H9 (cell line): ENCODE measurements around the gene PTGS1. TPM values are rescaled to one million over a fixed set of nuclear protein-coding genes. Genes with fewer than 3 reads are reported as not detected.

Experiments used
- DNase-seq: peaks from one replicate; pipeline ENCODE4 v3.0.0-alpha.2; 2017
- H2AFZ ChIP-seq: one replicate; pipeline ENCODE4 v1.6.1; 2013; ENCODE audit warnings: mild to moderate bottlenecking, low read length, control low read depth, moderate library complexity
- H2AK5ac ChIP-seq: 2 replicates; pipeline ENCODE4 v1.6.1; 2013; ENCODE audit warnings: low read length, control low read depth, mixed read lengths; ENCODE audit not compliant: insufficient read length
- H2BK120ac ChIP-seq: one replicate; pipeline ENCODE4 v1.6.1; 2013; ENCODE audit warnings: low read depth, mild to moderate bottlenecking, low read length, control low read depth, inconsistent platforms; ENCODE audit not compliant: poor library complexity, severe bottlenecking
- H2BK12ac ChIP-seq: 2 replicates; pipeline ENCODE4 v1.6.1; 2013; ENCODE audit warnings: low read length, control low read depth, mixed read lengths, low read depth; ENCODE audit not compliant: insufficient read length
- H2BK15ac ChIP-seq: 2 replicates; pipeline ENCODE4 v1.6.1; 2013; ENCODE audit warnings: low read depth, low read length, control low read depth
- H2BK20ac ChIP-seq: one replicate; pipeline ENCODE4 v1.6.1; 2013; ENCODE audit warnings: low read depth, mild to moderate bottlenecking, low read length, control low read depth, inconsistent platforms; ENCODE audit not compliant: poor library complexity, severe bottlenecking
- H2BK5ac ChIP-seq: 2 replicates; pipeline ENCODE4 v1.6.1; 2013; ENCODE audit warnings: low read length, control low read depth, mixed read lengths; ENCODE audit not compliant: insufficient read length
- H3K14ac ChIP-seq: 2 replicates; pipeline ENCODE4 v1.6.1; 2013; ENCODE audit warnings: low read length, control low read depth; ENCODE audit not compliant: insufficient read depth
- H3K18ac ChIP-seq: 2 replicates; pipeline ENCODE4 v1.6.1; 2013; ENCODE audit warnings: low read depth, mild to moderate bottlenecking, mixed read lengths, low read length, control low read depth; ENCODE audit not compliant: insufficient read length
- H3K23ac ChIP-seq: 2 replicates; pipeline ENCODE4 v1.6.1; 2013; ENCODE audit warnings: low read length, control low read depth, mixed read lengths, low read depth; ENCODE audit not compliant: insufficient read length
- H3K23me2 ChIP-seq: 2 replicates; pipeline ENCODE4 v1.6.1; 2013; ENCODE audit warnings: low read depth, mild to moderate bottlenecking, mixed read lengths, low read length, control low read depth; ENCODE audit not compliant: insufficient read length, poor library complexity, severe bottlenecking
- H3K27ac ChIP-seq: 2 replicates; pipeline ENCODE4 v1.5.1; 2013; ENCODE audit warnings: low read length, control low read depth, mixed read lengths, low read depth; ENCODE audit not compliant: insufficient read length
- H3K27me3 ChIP-seq: 2 replicates; pipeline ENCODE4 v1.6.1; 2013; ENCODE audit warnings: low read length, control low read depth, inconsistent platforms; ENCODE audit not compliant: insufficient read depth
- H3K4ac ChIP-seq: 2 replicates; pipeline ENCODE4 v1.6.1; 2013; ENCODE audit warnings: low read depth, mild to moderate bottlenecking, control low read depth, inconsistent platforms, low read length, moderate library complexity
- H3K4me1 ChIP-seq: 2 replicates; pipeline ENCODE4 v1.6.1; 2013; ENCODE audit warnings: low read length, control low read depth, inconsistent platforms; ENCODE audit not compliant: insufficient read depth
- H3K4me2 ChIP-seq: 2 replicates; pipeline ENCODE4 v1.6.1; 2013; ENCODE audit warnings: low read length, control low read depth, mixed read lengths; ENCODE audit not compliant: insufficient read length, insufficient read depth
- H3K56ac ChIP-seq: 2 replicates; pipeline ENCODE4 v1.6.1; 2013; ENCODE audit warnings: low read depth, mild to moderate bottlenecking, mixed read lengths, low read length, control low read depth; ENCODE audit not compliant: insufficient read length
- H3K79me1 ChIP-seq: 2 replicates; pipeline ENCODE4 v1.6.1; 2013; ENCODE audit warnings: low read depth, mild to moderate bottlenecking, moderate library complexity, low read length, control low read depth, inconsistent platforms; ENCODE audit not compliant: insufficient read depth, poor library complexity, severe bottlenecking
- H3K79me2 ChIP-seq: 2 replicates; pipeline ENCODE4 v1.6.1; 2013; ENCODE audit warnings: low read length, control low read depth, inconsistent platforms; ENCODE audit not compliant: insufficient read depth
- H3K9ac ChIP-seq: 2 replicates; pipeline ENCODE4 v1.6.1; 2013; ENCODE audit warnings: low read length, control low read depth, mixed read lengths; ENCODE audit not compliant: insufficient read length; ENCODE audit errors: extremely low read depth
- H3K9me3 ChIP-seq: one replicate; pipeline ENCODE4 v1.6.1; 2013; ENCODE audit warnings: low read depth, low read length, inconsistent platforms; ENCODE audit not compliant: control insufficient read depth
- H3T11ph ChIP-seq: one replicate; pipeline ENCODE4 v1.6.1; 2013; ENCODE audit warnings: mild to moderate bottlenecking, low read length, control low read depth, inconsistent platforms
- H4K20me1 ChIP-seq: one replicate; pipeline ENCODE4 v1.6.1; 2013; ENCODE audit not compliant: control insufficient read depth, insufficient read length, insufficient read depth
- H4K5ac ChIP-seq: 2 replicates; pipeline ENCODE4 v1.6.1; 2013; ENCODE audit warnings: low read depth, mild to moderate bottlenecking, mixed read lengths, low read length, control low read depth; ENCODE audit not compliant: insufficient read length
- H4K8ac ChIP-seq: replicated peaks from 2 replicates; pipeline ENCODE4 v1.6.1; 2013; ENCODE audit warnings: low read length, control low read depth, mixed read lengths, low read depth; ENCODE audit not compliant: insufficient read length
- H4K91ac ChIP-seq: 2 replicates; pipeline ENCODE4 v1.6.1; 2013; ENCODE audit warnings: low read depth, mild to moderate bottlenecking, moderate library complexity, mixed read lengths, low read length, control low read depth; ENCODE audit not compliant: insufficient read length
- H3K27ac Mint-ChIP-seq, 3 experiments: 2 replicates in 2 of 3; 3 replicates in 1 of 3; pipeline ENCODE4 v1.8.0; 2020 to 2021; ENCODE audit warnings: mixed read lengths in 3 of 3, mild to moderate bottlenecking in 1 of 3, moderate library complexity in 1 of 3
- H3K27me3 Mint-ChIP-seq: 2 replicates; pipeline ENCODE4 v1.8.0; 2021; ENCODE audit warnings: low read depth, mild to moderate bottlenecking, moderate library complexity, mixed read lengths
- H3K36me3 Mint-ChIP-seq, 3 experiments: 2 replicates in 2 of 3; 3 replicates in 1 of 3; pipeline ENCODE4 v1.8.0; 2020 to 2021; ENCODE audit warnings: low read depth in 3 of 3, mixed read lengths in 3 of 3; ENCODE audit not compliant: insufficient read depth in 1 of 3
- H3K4me1 Mint-ChIP-seq, 2 experiments: 2 replicates each; pipeline ENCODE4 v1.8.0; 2020; ENCODE audit warnings: mixed read lengths in 2 of 2
- H3K4me3 Mint-ChIP-seq, 2 experiments: 2 replicates in 1 of 2; 3 replicates in 1 of 2; pipeline ENCODE4 v1.8.0; 2020 to 2021; ENCODE audit warnings: mild to moderate bottlenecking in 2 of 2, mixed read lengths in 2 of 2, moderate library complexity in 1 of 2
- H3K9me3 Mint-ChIP-seq, 2 experiments: 2 replicates in 1 of 2; 3 replicates in 1 of 2; pipeline ENCODE4 v1.8.0; 2020; ENCODE audit warnings: mild to moderate bottlenecking in 2 of 2, mixed read lengths in 2 of 2, moderate library complexity in 1 of 2
- WGBS: extraction: QIAGEN DNeasy Blood & Tissue Kit; methylation state at CpG from one replicate; pipeline ENCODE4 v1.1.7; 2013; ENCODE audit warnings: missing lambda C conversion rate, low lambda C conversion rate, mixed read lengths; ENCODE audit not compliant: insufficient read length; ENCODE audit errors: extremely low coverage; 5-methylcytosine and 5-hydroxymethylcytosine counted together
- total RNA-seq: library from RNA; stranded (reverse); gene quantifications from 2 replicates; pipeline ENCODE4 v1.2.1, GENCODE V29; 2021
- TF ChIP-seq, protein P1 (sequence below): fragments of 200-600 bp; sonication (generic); conservative IDR thresholded peaks from 3 replicates; pipeline ENCODE4 v1.8.0; 2021; ENCODE audit warnings: antibody characterized with exemption, mild to moderate bottlenecking

PTGS1 gene
- total RNA-seq, 1 experiment from 2014 or later = 1.3 TPM

DNA sequence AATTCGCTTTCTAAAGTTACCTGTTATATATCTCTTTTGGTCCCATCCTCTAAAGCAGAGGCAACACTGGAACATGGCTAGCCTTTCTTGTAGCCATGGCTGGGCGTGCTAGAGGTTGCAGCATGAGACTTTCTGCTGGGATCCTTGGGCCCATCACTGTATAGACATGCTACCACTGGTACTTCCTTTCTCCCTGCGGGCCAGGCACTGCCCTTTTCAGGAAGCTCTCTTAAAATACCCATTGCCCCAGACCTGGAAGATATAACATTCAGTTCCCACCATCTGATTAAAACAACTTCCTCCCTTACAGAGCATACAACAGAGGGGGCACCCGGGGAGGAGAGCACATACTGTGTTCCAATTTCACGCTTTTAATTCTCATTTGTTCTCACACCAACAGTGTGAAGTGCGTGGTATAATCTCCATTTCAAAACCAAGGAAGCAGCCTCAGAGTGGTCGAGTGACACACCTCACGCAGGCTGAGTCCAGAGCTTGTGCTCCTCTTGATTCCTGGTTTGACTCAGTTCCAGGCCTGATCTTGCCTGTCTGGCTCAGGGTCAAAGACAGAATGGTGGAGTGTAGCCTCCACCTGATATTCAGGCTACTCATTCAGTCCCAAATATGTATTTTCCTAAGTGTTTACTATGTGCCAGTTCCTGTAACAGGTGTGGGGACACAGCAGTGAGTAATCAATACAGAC, 22.6 kb downstream of the PTGS1 start:
- no peaks in the 10 kb centered on the region for H3K27me3 ChIP-seq
- H2BK15ac ChIP-seq = no peak overlapping the region
- H3K14ac ChIP-seq = 0 out of 2 replicates have a peak overlapping the region, but pooled peaks have one; percentile 6
- no peak overlapping the region for H4K8ac ChIP-seq
- no peak overlapping the region for H4K91ac ChIP-seq
- no peaks in the 10 kb centered on the region for H3K9me3 ChIP-seq
- no peaks in the 10 kb centered on the region for H3K79me2 ChIP-seq
- no peaks in the 10 kb centered on the region for H3K23me2 ChIP-seq
- TF ChIP-seq, protein P1, sequence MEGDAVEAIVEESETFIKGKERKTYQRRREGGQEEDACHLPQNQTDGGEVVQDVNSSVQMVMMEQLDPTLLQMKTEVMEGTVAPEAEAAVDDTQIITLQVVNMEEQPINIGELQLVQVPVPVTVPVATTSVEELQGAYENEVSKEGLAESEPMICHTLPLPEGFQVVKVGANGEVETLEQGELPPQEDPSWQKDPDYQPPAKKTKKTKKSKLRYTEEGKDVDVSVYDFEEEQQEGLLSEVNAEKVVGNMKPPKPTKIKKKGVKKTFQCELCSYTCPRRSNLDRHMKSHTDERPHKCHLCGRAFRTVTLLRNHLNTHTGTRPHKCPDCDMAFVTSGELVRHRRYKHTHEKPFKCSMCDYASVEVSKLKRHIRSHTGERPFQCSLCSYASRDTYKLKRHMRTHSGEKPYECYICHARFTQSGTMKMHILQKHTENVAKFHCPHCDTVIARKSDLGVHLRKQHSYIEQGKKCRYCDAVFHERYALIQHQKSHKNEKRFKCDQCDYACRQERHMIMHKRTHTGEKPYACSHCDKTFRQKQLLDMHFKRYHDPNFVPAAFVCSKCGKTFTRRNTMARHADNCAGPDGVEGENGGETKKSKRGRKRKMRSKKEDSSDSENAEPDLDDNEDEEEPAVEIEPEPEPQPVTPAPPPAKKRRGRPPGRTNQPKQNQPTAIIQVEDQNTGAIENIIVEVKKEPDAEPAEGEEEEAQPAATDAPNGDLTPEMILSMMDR = no peak
- H3K9me3 Mint-ChIP-seq = peaks cover 0 to 3% of the 10 kb centered on the region in 2 experiments; a peak in 2 of 5 replicates
- no CpG with 5 or more reads among the region's 8 CpGs for WGBS
- no peak overlapping the region for H2AFZ ChIP-seq
- H3K36me3 Mint-ChIP-seq = no peaks in the 10 kb centered on the region
- H3K27me3 Mint-ChIP-seq = no peaks in the 10 kb centered on the region; the same call in none of the 2 replicates
- H3K4me1 ChIP-seq = peaks cover 1% of the 10 kb centered on the region; the same call in 1 of the 2 replicates
- no peak overlapping the region for H2BK120ac ChIP-seq
- no peak overlapping the region for H3K9ac ChIP-seq
- H4K5ac ChIP-seq = no peak overlapping the region
- no peak overlapping the region for H2BK5ac ChIP-seq
- H3K4me3 Mint-ChIP-seq = no peak overlapping the region
- H3K18ac ChIP-seq = no peak overlapping the region
- H3K23ac ChIP-seq = no peak overlapping the region
- H2AK5ac ChIP-seq = no peak overlapping the region
- H3K56ac ChIP-seq = no peak overlapping the region
- no peak overlapping the region for H3T11ph ChIP-seq
- no peak overlapping the region for H3K4me2 ChIP-seq
- no peaks in the 10 kb centered on the region for H4K20me1 ChIP-seq
- H2BK12ac ChIP-seq = no peak overlapping the region
- H3K4ac ChIP-seq = no peak overlapping the region
- no peak overlapping the region for H2BK20ac ChIP-seq
- peaks cover 5% of the 10 kb centered on the region in 2 experiments for H3K4me1 Mint-ChIP-seq
- no peak overlapping the region for H3K27ac ChIP-seq
- no peak for DNase-seq
- no peak overlapping the region; a peak in 1 of 7 replicates for H3K27ac Mint-ChIP-seq
- no peaks in the 10 kb centered on the region for H3K79me1 ChIP-seq
